Activated CD8-positive, alpha-beta memory T cell treated with anti-CD3 and anti-CD28 coated beads, Interleukin-2, amount 50 U/mL, for 24 hours (primary cell): ENCODE results near the gene SLC6A16.
A peak's percentile ranks its signal among the peaks of the same experiment; 100 is the strongest.
"Not testable (repeated sequence)": the region's sequence is repeated elsewhere in the genome, so short reads cannot be mapped to it uniquely, and the experiment has no call there.

Experiments used
- DNase-seq: peaks from one replicate; pipeline ENCODE4 v3.0.0-alpha.2; 2020; ENCODE audit errors: extremely low read depth

Gene SLC6A16

GRCh38 chr19:49324801-49325576 lies at the start of gene SLC6A16:
Gene SLC6A16 (minus strand): TSS chr19:49325191. CDS start chr19:49311347, 13,844 bp downstream.
- no peak for DNase-seq

DNA sequence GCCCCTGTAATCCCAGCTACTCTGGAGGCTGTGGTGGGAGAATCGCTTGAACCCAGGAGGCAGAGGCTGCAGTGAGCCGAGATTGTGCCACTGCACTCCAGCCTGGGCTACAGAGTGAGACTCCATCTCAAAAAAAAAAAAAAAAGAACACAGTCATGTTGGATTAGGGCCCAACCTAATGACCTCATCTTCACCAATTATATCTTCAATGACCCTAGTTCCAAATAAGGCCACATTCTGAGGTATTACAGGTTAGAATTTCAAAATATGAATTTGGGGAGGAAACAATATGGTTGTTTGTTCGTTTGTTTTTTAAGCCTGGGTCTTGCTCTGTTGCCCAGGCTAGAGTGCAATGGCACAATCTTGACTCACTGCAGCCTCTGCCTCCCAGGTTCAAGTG lies 48.2 kb upstream of the SLC6A16 start:
- not testable (repeated sequence) for DNase-seq

DNA sequence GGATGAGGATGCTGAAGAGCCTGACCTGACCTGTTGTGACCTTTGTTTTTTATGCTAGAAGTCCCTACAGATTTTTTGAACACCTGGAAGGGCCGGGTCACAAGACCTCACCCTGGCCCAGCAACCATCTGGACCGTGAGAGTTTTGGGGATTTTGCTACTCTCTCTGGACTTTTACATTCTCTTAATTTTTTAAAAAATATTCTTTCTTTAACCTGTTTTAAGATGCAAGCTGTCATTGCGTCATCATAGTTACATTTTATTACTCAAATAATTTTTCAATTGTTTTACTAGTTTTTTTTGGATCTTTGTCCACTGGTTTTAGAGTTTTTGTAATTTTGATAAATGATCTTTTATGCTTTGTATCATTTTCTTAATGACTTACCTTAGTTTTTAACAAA lies 46.2 kb upstream of the SLC6A16 start:
- no peak for DNase-seq

DNA sequence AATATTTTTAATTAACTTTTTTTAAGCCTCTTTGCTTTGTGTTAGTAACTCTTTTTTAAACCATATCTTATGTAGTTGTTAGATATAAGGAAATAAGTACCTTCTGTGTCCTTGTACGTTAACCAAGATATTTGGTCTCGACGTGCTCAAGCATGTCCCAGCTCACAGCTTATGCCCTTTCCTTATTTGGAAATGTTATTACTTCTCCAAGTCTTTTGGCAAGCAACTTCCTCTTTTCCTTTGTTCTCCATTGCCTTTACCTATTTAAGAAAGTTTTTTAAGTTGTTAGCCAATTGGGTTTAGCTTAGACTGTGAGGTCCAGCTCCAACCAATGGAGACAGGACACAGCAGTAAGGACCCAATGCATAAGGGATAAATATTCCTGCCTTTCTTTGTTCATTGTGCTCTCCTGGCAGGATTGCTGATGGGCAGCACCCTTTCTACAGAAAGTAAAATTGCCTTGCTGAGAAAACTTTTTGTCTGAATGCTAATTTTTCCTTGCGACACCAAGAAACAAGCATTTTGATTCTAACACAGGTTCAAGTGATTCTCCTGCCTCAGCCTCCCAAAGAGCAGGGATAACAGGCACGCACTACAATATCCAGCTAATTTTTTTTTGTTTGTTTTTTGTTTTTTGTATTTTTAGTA lies 43.8 kb upstream of the SLC6A16 start:
- no peak for DNase-seq

GRCh38 chr19:49366110-49366509 lies 41.1 kb upstream of the SLC6A16 start:
- DNase-seq = no peak

GRCh38 chr19:49364083-49364737 lies 39.2 kb upstream of the SLC6A16 start:
- DNase-seq = no peak

DNA sequence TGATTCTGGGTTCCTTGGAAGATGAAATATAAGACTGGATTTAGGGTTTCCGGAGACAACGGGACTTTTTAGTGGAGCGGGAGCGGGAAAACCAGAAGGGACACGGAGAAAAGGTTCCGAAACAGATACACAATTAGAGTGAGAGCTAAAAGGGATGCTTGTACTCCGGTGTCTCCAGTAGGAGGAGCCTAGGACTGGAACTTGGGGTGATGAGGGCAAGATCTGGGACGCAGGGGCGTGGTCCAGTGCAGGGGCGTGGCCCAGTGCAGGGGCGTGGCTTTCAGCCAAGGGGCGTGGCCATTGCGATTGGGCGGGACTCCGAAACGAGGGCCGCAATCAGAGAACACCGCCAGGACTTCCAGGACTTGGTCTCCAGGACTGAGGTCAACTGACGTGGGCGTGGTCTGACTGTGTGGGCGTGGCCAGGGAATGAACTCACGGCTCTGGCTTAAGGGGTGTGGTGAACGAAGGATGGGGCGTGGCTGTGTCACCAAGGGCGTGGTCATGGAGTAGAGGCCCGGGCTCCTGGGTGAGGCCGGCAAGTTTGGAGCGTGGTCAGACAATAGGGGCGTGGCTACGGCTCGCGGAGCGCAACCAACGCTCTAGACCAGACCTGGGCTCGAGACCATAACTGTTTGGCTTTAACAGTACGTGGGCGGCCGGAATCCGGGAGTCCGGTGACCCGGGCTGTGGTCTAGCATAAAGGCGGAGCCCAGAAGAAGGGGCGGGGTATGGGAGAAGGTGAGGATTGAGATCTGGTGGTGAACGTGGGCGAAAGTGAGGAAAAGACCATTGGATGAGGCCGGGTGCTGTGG lies 38.5 kb upstream of the SLC6A16 start, which contains the start of gene DKKL1:
DKKL1 (plus strand) TSS at position 610 of the 815 bp plus-strand sequence; CDS start at position 732, 122 bp downstream.
- DNase-seq = peak; percentile 34

DNA sequence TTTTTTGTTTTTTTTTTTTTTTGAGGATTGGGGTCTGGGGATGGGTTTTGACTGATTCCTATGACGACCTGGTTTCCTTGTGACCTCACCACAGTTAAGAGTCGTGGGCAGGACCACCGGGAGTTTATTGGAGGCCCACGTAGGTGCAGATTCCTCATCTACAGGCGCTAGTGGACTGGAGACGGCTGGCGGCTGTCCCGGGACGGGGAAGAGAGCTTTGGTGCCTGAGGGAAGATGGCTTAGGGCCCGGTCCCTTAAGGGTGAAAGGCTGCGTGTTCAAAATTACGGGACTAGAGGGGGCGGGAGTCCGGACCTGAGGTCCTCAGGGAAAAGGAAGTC lies 37.9 kb upstream of the SLC6A16 start:
- no peak for DNase-seq

DNA sequence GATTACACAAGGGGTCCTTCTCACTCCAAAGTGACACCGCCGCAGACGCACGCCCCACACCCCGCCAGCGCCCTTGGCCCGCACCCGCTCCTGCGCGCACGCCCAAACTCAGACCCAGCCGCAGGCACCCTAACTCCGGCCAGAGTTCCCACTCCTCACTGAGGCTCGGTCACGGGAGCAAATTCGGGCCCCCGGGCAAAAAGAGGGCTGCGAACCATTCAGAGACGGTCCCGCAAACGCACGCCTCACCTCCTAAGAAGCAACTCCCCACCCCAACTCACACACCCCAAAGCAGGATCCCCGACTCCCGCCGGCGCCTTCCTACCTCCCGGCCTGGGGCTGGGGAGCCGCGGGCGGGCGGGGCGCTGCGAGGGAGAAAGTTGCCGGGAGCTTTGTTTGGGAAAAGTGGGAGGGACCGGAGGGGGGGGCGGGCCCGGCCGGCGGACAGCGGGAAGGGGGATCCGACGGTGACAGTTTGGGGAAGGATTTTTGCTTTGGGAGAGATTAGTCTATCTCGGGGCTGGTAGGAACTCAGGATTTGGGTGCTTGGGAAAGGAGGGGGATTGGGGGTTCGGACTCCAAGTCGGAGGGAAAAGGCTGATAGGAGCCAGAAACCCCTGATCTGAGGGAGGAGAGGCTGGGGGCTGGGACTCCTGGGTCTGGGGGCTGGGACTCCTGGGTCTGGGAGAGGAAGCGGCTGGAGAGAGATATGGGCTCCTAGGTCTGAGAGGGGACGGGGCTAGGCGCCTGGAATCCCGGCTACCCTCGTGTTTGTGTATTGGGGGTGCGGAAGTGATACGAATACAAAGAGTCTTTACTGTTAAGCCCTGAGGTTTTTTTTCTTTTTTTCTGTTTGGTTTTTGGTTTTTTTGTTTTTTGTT lies 37.3 kb upstream of the SLC6A16 start, which contains the start of gene TEAD2:
TEAD2 (minus strand) TSS at position 369 of the 881 bp plus-strand sequence. CDS start 2,341 bp downstream, outside the sequence.
- no peak for DNase-seq

DNA sequence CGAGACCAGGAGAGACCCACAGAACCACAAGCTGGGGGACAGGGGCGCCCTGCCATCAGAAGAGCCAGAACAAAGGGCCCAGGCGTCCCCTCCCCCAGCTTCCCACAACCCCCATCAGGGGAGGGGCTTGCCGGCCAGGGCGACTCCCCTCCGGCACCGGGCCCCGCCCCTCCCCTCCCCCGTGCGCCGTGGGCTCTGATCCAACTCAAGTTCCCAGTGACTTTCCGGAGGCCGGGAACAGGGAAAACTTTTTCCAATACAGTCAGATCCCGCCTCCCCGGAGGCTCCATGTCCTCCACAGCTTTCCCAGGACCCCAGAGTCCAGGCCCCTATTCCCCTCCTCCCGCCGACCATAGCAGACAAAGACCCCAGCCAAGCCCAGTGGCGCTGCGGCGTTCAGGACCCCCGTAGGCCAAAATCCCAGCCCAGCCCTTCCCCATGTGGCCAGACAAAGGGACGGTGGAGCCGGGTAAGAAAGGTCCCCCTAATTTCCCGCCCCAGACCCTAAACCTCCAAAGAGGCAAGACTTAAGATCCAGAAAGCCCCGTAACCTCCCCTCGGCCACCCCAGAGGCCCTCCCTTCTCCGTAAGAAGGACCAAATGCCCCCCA lies 36.6 kb upstream of the SLC6A16 start:
- no peak for DNase-seq

- no peak for DNase-seq
These were observed 35.1 kb upstream of the SLC6A16 start for GRCh38 chr19:49359851-49360820.

DNA sequence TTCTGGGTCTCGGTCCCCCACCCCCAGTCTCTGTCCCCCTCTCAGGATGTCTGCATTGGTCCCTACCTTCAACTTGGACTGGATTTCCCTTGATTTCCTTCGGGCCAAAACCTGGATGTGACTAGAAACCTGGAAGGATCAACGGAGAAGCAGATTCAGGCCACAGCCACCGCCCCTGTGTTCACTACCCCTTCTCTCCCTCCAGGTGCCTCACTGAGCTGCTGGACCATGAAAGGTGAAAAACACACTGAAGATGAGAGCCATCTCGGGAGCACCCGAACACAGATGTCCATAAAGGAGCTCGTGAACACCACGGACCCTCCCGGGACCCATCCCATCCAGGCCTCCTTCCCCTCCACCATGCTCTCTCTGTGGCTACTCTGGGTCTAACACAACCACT lies 32.2 kb upstream of the SLC6A16 start:
- no peak for DNase-seq

GRCh38 chr19:49356382-49356781 lies 31.4 kb upstream of the SLC6A16 start:
- no peak for DNase-seq

DNA sequence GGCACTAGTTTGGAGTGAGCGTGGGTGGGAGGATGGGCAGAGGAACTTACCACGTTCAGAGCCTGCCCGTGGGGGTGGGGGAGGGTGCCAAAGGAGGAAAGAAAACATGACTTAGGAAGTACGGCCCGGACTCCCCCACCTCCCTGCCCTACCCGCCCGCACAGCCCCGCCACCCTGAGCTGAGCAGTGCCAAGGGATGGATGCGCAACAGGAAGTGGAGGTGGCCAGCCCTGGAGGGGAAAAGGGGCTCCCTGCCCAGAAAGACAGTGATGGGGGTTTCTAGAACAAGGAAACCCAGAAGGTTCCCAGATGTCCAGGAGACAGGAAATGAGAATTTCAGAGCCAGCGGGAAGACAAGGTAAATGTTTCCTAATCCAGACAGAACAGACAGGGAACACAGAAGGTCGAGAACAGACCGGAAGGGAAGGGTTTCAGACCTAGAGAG lies 30.9 kb upstream of the SLC6A16 start:
- no peak for DNase-seq

DNA sequence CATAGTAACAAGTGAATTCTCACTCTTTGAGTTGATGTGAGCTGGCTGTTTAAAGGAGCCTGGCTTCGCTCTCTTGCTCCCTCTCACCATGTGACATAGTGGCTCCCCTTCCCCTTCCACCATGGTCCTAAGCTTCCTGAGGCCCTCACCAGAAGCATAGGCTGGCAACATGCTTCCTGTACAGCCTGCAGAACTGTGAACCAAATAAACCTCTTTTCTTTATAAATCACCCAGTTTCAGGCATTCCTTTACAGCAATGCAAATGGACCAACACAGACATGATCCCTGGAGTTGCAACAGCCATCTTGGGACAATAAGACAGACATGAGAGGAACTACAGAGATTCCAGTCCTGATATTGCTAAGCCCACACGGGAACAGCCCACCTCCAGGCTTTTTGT lies 24.6 kb upstream of the SLC6A16 start:
- no peak for DNase-seq

GRCh38 chr19:49348305-49349189 lies 23.6 kb upstream of the SLC6A16 start:
- DNase-seq = no peak

GRCh38 chr19:49347835-49348234 lies 22.8 kb upstream of the SLC6A16 start:
- DNase-seq = no peak

- no peak for DNase-seq
These were observed 22.2 kb upstream of the SLC6A16 start for GRCh38 chr19:49347191-49347590.
